GM04504 (cell line): Measurements from ENCODE around the gene ADARB1.
"Not testable (repeated sequence)": the region's sequence is repeated elsewhere in the genome, so short reads cannot be mapped to it uniquely, and the experiment has no call there.

Source experiments
- DNase-seq: peaks from one replicate; pipeline ENCODE4 v3.0.0-alpha.2; 2012; ENCODE audit warnings: low read depth

ADARB1 gene

DNA sequence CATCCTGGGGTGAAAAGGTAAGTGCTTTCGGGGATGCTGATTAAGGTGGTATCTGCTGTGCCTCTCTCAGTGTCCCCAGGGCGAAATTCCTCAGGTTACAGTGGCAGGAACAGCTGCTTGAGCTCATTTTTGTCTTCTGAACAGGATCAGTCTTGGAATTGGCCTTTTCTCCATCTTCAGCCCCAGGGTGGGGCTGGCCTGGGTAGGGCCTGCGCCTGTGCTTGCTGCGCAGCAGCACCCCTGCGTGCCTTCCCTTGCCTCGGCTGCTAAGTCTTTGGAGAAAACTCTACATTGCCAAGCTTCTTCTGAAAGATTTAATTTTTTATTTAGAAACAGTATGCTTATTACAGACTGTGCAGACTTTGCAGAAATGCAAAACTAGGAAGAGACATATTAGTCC, 41.7 kb downstream of the ADARB1 start:
- no peak for DNase-seq

- no peak for DNase-seq
These were observed 42.9 kb downstream of the ADARB1 start for GRCh38 chr21:45117314-45117713.

GRCh38 chr21:45118099-45118498, 43.7 kb downstream of the ADARB1 start:
- no peak for DNase-seq

GRCh38 chr21:45119812-45120211, 45.4 kb downstream of the ADARB1 start:
- DNase-seq: no peak

GRCh38 chr21:45120975-45121374, 46.6 kb downstream of the ADARB1 start:
- DNase-seq: no peak

DNA sequence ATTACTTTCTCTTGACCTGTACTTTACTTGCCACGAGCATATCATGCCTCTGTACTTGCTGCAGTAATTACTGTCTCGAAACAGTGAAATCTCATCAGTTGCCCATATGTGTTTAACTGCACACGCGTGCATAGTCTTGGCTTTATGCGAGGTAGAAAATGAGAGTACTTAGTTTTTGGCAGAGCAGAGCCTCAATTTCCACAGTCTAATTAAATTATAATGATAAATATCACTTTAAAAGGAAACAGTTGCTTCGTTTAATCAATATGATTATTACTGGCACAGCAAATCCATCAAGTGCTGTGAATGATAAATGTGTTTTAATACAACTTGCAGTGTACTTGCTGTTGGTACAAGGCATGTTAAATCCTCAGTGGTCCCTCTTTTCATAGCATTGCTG, 47.6 kb downstream of the ADARB1 start:
- no peak for DNase-seq

GRCh38 chr21:45122432-45123132, 48.2 kb downstream of the ADARB1 start:
- DNase-seq: no peak

DNA sequence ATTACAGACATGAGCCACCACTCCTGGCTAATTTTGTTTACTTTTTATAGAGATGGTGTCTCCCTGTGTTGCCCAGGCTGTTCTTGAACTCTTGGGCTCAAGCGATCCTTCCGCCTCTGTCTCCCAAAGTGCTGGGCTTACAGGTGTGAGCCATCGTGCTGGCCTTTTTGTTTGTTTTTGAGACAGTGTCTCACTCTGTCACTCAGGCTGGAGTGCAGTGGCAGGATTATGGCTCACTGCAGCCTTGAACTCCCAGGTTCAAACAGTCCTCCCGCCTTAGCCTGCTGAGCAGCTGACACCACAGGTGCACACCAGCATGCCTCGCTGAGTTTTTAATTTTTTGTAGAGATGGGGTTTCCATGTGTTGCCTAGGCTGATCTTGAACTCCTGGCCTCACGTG, 49.1 kb downstream of the ADARB1 start:
- DNase-seq: no peak

DNA sequence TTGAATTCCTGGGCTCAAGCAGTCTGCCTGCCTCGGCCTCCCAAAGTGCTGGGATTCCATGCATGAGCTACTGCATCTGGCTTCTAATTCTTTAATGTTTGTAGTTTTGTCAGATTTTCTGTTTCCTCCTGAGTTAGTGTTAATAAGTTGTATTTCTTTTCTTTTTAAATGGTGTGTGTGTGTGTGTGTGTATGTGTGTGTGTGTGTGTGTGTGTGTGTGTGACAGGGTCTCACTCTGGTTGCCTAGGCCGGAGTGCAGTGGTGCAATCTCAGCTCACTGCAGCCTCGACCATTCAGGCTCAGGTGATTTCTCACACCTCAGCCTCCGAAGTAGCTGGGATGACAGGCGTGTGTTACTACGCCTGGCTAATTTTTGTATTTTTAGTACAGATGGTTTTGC, 50.2 kb downstream of the ADARB1 start:
- DNase-seq: no peak

DNA sequence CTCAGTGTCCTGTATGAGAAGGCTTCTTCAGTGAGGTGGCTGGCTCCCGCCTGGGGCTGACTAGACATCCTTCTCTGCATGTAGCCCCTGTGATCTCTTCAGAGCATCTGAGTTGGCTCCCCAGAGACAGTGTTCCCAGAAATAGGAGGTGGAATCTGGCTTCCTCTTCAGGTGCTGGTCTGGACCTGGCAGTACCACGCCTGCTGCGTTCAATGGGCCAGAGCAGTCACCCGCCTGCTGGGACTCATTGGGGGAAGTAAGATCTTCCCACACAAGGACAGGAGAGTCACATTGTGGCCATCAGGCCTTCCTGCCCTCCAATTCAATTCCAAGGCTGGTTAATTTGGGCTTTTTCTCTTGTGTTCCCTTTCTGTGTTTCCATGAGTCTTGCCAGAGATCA, 51.0 kb downstream of the ADARB1 start:
- DNase-seq: no peak

GRCh38 chr21:45126204-45126626, 51.8 kb downstream of the ADARB1 start:
- no peak for DNase-seq

GRCh38 chr21:45126983-45127382, 52.6 kb downstream of the ADARB1 start:
- no peak for DNase-seq

- DNase-seq: no peak
These were observed 53.6 kb downstream of the ADARB1 start for GRCh38 chr21:45127937-45128336.

DNA sequence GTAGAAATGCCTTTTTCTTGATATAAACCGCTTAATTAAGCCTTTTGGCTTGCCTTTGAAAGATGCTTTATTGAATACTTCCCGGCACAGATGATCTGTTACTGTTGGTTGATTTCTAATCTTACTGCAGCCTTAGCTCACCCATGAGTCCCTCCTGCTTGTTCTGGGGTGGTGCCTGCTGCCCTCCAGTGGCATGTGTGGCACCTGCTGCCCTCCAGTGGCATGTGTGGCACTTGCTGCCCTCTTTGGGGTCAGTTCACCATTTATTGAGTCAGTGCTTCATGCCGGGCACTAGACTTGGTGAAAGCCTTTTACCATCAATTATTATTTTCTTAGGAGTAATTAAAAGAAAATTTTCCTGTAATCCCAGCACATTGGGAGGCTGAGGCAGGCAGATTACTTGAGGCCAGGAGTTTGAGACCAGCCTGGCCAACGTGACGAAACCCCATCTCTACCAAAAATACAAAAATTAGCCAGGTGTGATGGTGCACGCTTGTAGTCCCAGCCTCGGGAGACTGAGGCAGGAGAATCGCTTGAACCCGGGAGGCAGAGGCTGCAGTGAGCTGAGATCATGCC, 54.3 kb downstream of the ADARB1 start:
- DNase-seq: peak; percentile 42

- peak; percentile 36 for DNase-seq
These were observed 55.0 kb downstream of the ADARB1 start for GRCh38 chr21:45129189-45129923.

GRCh38 chr21:45130324-45130774, 56.0 kb downstream of the ADARB1 start:
- DNase-seq: no peak

DNA sequence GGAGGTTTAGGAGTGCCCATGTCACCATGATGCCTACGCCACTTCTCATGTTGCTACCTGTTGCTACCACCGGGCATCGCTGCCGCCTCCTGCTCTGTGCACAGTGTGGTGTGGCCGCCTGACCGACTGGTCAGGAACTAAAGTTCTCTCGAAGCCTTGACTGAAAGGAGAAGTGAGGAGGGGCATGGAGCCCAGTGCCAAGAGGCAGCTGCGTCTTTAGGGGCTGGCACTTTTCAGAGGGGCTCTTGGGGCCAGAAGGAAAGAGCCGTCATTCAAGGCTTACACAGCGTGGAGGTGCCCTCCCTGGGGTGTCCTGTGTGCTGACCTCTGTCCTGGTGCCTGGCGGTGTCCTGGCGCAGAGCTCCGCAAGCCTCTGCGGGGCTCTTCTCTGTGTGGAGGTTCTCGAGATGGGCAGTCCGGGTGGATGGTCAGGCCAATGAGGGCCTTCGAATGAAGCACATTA, 57.2 kb downstream of the ADARB1 start:
- DNase-seq: no peak

DNA sequence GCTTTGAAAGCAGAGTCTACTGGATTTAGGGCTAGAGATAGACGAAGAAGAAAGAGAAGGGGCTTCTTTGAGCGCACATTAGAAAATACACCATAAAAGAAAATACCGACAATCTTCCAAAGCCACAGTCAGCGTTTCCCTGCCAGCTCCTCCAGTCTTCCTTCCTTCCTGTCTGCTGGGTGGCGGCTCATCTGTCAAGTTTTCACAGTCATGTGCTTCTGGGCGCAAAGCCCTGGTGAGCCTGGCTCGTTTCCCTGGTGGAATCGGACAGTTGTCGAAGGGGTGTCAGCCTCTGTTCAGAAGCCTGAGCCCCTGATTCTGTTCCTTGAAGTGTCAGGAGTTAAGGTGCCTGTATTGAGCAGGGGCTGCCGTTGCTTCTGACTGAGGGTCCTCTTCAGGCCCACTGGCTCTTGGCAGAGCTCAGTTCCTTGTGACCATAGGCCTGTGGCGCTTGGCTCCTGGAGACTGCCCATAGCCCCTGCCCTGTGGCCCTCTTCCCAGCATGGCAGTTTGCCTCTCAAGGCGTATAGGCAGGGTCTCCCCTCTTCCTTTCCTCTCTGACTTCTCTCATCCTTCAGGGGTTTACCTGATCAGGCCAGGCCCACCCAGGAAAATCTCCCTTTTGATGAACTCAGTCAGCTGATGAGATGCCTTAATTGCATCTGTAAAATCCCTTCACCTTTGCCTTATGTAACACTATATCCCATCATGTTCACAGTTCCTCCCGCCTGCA, 58.6 kb downstream of the ADARB1 start:
- no peak for DNase-seq

DNA sequence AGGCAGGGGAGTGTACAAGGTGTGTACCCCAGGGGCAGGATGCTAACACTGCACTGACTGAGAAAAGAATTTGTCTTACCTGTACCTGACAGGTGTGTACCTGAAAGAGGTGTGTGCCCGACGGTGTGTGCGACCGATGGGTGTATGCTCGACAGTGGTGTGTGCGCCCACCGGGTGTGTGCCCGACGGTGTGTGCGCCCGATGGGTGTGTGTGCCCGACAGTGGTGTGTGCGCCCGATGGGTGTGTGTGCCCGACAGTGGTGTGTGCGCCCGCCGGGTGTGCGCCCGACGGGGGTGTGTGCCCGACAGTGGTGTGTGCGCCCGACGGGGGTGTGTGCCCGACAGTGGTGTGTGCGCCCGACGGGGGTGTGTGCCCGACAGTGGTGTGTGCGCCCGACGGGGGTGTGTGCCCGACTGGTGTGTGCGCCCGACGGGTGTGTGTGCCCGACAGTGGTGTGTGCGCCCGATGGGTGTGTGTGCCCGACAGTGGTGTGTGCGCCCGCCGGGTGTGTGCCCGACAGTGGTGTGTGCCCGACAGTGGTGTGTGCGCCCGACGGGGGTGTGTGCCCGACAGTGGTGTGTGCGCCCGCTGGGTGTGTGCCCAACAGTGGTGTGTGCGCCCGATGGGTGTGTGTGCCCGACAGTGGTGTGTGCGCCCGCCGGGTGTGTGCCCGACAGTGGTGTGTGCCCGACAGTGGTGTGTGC, 59.3 kb downstream of the ADARB1 start:
- not testable (repeated sequence) for DNase-seq

- no peak for DNase-seq
These were observed 60.1 kb downstream of the ADARB1 start for GRCh38 chr21:45134279-45135076.

GRCh38 chr21:45135122-45135521, 60.7 kb downstream of the ADARB1 start:
- no peak for DNase-seq
